ENCODE results near the gene DOHH.

- TF ChIP-seq RAD21 (IDR thresholded peaks at IDR 0.05) (no peak), CTCF (IDR thresholded peaks at IDR 0.05; ENCODE audit: low read depth, low read length, missing input control) (no peak), HNF4A (conservative IDR thresholded peaks at IDR 0.05) (no peak), TAF1 (conservative IDR thresholded peaks at IDR 0.05) (no peak), ZBTB33 (IDR thresholded peaks at IDR 0.05) (no peak), GABPA (IDR thresholded peaks at IDR 0.05 in 1 of 2, conservative IDR thresholded peaks at IDR 0.05 in 1 of 2) (no peak), EGR1 (IDR thresholded peaks at IDR 0.05; ENCODE audit: low read depth in 2 of 2) (no peak), JUND (IDR thresholded peaks at IDR 0.05) (no peak), REST (IDR thresholded peaks at IDR 0.05) (no peak), FOXA1 (IDR thresholded peaks at IDR 0.05) (no peak), HNF4G (IDR thresholded peaks at IDR 0.05) (no peak), YY1 (IDR thresholded peaks at IDR 0.05) (no peak), MAX (IDR thresholded peaks at IDR 0.05) (no peak)
Measured at GRCh38 chr19:3538965-3539755, 38.7 kb upstream of the DOHH start, which contains the start of gene TEKTIP1.

Measured in liver (tissue), 3 donors.